HT-29 (cell line): Measurements from ENCODE around the gene ANKH. TPM values are rescaled to one million over a fixed set of nuclear protein-coding genes. Genes with fewer than 3 reads are reported as not detected.

Source experiments
- DNase-seq: peaks from one replicate; pipeline ENCODE4 v3.0.0-alpha.2; 2015; ENCODE audit warnings: low spot score
- small RNA-seq: library from RNA; depleted of rRNA; stranded (forward); fragments of <200 nt; gene quantifications from one replicate; pipeline ENCODE3, GENCODE V24; 2014
- total RNA-seq: library from RNA; depleted of rRNA; stranded (reverse); fragments of >200 nt; shearing (Covaris generic); gene quantifications from 2 replicates; pipeline ENCODE4 v1.2.3, GENCODE V29; 2014; rRNA removed

Gene ANKH
- total RNA-seq, 1 experiment from 2014 or later, result 44.3 TPM

DNA sequence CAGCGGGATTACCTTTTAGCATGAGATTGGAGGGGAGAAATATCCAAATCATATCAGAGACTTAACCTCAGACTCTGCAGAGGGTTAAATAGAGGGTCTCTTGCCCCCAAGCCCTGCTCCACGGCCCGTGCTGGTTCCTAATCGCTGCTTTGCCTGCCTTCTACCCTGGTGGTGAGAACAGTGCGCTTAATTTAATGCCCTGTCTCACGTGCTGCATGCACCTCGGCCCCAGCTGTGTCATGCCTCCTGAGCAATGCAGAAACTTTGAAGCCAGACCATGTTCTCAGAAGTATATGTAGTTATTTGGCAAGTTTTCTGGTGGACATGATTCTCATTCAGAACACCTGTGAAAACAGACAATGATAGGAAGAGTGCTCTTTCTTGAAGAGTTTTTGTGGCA is 205.6 kb downstream of the ANKH start:
- DNase-seq, result peak; percentile 55

DNA sequence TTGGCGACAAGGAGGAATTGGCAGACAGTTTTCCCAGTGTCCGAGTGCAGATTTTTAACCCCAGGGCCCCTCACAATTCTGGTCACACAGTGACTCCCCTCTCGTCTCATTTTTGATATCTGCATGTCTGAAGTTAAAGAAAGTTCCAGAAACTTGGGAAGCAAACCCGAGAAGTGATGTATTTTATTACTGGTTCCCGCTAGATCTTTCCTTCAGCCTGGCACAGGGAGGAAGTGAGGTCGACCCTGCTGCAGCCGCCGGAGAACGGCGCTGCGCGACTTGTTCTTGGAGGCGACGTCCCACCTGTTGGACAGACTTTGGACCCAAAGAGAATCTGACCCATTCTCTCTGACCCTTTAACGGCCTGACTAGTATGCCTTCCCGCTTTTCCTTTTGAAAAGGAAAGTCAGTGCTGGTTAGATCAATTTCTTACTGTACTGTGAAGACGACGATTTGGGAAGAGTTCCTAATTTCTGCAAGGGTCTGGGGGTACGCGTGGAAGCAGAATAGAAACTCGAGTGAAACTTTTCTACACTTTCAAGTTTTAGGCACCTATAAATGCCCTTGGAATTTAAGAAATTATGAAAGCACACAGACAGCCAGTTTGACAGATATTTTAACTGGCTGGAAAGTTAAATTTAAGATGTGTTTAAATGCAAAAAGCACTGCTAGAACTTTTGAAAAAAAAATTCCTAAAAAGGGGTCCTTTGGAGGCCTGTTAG is 206.3 kb downstream of the ANKH start:
- DNase-seq, result peak; percentile 81

DNA sequence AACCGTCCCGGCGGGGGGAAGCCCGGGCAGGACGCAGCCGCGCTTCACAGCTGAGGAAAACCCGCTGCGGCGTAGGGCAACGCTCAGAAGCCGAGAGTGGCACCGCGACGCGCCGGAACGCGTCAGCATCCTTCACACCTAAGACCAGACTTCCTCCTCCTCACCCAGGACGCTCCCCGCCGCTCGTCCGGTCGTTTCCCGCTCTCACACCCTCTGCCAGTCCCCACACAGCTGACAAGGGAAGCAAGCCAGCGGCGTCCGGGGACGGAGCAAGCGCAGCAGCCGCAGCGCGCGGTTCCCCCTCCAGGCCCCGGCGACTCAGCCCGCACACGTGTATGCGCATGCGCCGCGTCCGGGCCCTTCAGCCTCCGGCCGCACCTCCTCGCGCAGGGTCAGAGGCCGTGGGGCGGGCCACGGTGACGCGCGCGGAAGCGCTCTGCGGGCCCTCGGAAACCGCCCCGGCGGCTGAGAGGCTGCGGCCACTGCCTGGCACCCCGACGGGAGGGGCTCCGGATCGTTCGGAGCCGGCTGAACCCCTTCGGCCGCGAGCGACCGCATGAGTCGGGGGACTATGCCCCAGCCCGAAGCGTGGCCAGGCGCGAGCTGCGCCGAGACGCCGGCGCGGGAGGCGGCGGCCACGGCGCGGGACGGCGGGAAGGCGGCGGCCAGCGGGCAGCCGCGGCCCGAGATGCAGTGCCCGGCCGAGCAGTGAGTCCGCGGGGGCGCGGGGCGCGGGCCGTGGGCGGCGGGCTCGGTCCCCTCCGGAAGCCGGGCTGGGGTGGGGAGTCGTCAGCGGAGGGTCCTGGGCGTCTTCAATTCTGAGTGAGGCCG is 207.1 kb downstream of the ANKH start, which contains the start of gene OTULIN:
OTULIN (plus strand) TSS at position 449 of the 831 bp plus-strand sequence; CDS start at position 557, 108 bp downstream.
- DNase-seq, result peak; percentile 95

- peak; percentile 59 for DNase-seq
Measured at GRCh38 chr5:14663734-14664269, 207.8 kb downstream of the ANKH start.

DNA sequence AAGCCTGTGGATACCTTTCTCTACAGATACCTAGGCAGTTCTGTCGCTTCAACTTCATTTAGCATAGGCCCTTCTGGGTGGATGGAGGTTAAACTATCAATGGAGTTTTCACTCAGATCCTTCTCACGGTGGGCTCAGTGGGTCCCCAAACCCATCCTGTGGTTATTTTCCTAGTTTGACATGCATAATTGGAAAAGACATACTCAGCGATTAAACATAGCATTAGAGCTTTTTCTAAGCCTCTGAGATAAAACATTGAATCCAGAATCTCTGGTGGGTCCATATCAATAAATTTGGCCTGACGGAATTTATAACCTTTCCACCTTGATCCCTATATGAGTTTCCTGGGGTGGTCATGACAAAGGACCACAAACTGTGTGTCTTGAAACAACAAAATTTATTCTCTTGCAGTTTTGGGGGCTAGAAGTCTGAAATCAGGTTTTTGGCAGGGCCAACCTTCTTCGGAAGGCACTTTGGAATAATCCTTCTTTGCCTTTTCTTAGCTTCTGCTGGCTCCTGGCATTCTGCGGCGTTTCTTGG is 208.8 kb downstream of the ANKH start:
- no peak for DNase-seq

GRCh38 chr5:14660833-14661232 is 210.7 kb downstream of the ANKH start:
- DNase-seq, result no peak

- DNase-seq, result no peak
Measured at GRCh38 chr5:14659821-14660607, 211.6 kb downstream of the ANKH start.

DNA sequence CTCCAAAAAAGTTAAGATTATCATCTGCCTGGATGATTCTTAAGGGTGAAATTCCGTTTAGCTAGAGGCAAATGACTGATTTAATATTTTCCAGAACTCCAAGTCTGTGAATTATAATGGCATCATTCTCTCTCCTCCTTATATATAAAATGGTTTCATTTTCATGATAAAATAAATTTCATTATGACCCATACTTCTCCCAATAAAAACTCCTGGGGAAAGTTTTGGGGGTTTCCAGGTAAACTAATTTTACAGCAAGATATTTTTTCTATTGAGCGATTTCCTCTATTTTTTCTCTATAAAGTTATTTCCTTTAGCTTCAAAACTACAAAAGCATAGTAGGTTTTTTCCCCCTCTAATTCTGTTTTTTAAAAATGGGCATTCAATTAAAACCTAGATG is 214.7 kb downstream of the ANKH start:
- DNase-seq, result no peak

DNA sequence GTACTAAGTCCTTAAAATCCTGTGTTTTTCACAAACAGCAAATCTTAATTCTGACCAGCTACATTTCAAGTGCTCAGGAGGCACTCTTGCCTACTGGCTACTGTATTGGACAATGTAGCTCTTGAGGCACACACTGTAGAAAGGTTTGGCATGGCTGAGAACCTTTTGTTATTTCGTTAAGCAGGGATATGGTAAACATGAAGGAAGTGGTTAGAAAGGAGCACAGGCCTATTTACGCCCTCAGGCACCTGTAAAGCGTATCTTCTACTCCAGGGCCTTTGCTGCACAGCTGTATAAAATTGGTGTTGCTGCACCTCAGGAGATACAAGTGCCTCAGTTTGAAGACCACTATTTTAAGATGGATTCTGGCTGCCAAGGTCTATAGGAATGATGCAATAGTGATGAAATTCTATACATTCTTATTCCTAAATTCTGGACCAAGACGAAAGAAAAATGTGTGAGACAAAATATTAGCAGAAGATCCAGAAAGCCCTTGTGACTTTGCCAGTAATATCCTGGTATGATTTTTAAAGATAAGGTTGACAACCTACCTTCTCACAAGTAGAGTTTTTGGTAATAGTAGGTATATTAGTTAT is 216.3 kb downstream of the ANKH start:
- no peak for DNase-seq

Small RNA genes lying within 50 kb of the gene (small RNA-seq; reads per million reads assigned to genes)
- not detected for gene HNRNPKP5
- not detected for gene MIR4637

Other genes starting within 250 kb of the ANKH start
- gene OTULIN, start 207.1 kb downstream of the ANKH start, total RNA-seq, result 20.4 and 21.0 TPM in 2 replicates